Neural progenitor cell (in vitro differentiated cells): Measurements from ENCODE around the gene ALDOA. TPM values are rescaled to one million over a fixed set of nuclear protein-coding genes. Genes with fewer than 3 reads are reported as not detected.

Source experiments
- DNase-seq: peaks from one replicate; pipeline ENCODE4 v3.0.0-alpha.2; 2016; ENCODE audit warnings: low spot score
- H2AFZ ChIP-seq: fragments of 200-600 bp; sonication (generic); replicated peaks from 2 replicates; pipeline ENCODE4 v1.6.1; 2016; ENCODE audit warnings: antibody characterized with exemption
- H3F3A ChIP-seq: fragments of 200-600 bp; sonication (generic); 2 replicates; pipeline ENCODE4 v1.6.1; 2016; ENCODE audit warnings: antibody characterized with exemption, low read depth
- H3K27ac ChIP-seq: fragments of 200-600 bp; sonication (generic); 2 replicates; pipeline ENCODE4 v1.5.1; 2016; ENCODE audit warnings: mild to moderate bottlenecking
- H3K27me3 ChIP-seq: fragments of 200-600 bp; sonication (generic); 2 replicates; pipeline ENCODE4 v1.6.1; 2016; ENCODE audit warnings: mild to moderate bottlenecking, moderate library complexity
- H3K36me3 ChIP-seq: fragments of 200-600 bp; sonication (generic); 2 replicates; pipeline ENCODE4 v1.5.1; 2016
- H3K4me1 ChIP-seq: fragments of 200-600 bp; sonication (generic); 2 replicates; pipeline ENCODE4 v1.6.1; 2016; ENCODE audit warnings: mixed run types
- H3K4me2 ChIP-seq: fragments of 200-600 bp; sonication (generic); 2 replicates; pipeline ENCODE4 v1.6.1; 2016
- H3K4me3 ChIP-seq: fragments of 200-600 bp; sonication (generic); 2 replicates; pipeline ENCODE4 v1.5.1; 2016
- H3K79me2 ChIP-seq: fragments of 200-600 bp; sonication (generic); 2 replicates; pipeline ENCODE4 v1.6.1; 2016; ENCODE audit warnings: low read depth
- H3K9ac ChIP-seq: fragments of 200-600 bp; sonication (generic); 2 replicates; pipeline ENCODE4 v1.6.1; 2016
- H3K9me3 ChIP-seq: fragments of 200-600 bp; sonication (generic); 2 replicates; pipeline ENCODE4 v1.5.1; 2016; ENCODE audit warnings: low read depth
- H4K20me1 ChIP-seq: fragments of 200-600 bp; sonication (generic); 2 replicates; pipeline ENCODE4 v1.6.1; 2016; ENCODE audit warnings: low read depth
- H3K27ac Mint-ChIP-seq: 3 replicates; pipeline ENCODE4 v1.8.0; 2021; ENCODE audit warnings: mixed read lengths
- H3K27me3 Mint-ChIP-seq: 2 replicates; pipeline ENCODE4 v1.8.0; 2022; ENCODE audit warnings: low read depth, mild to moderate bottlenecking, inconsistent platforms, moderate library complexity, mixed read lengths; ENCODE audit not compliant: insufficient read depth
- H3K36me3 Mint-ChIP-seq: 3 replicates; pipeline ENCODE4 v1.8.0; 2021; ENCODE audit warnings: mixed read lengths
- H3K4me1 Mint-ChIP-seq: 3 replicates; pipeline ENCODE4 v1.8.0; 2021; ENCODE audit warnings: mixed read lengths
- H3K4me3 Mint-ChIP-seq: 3 replicates; pipeline ENCODE4 v1.8.0; 2021; ENCODE audit warnings: mild to moderate bottlenecking, moderate library complexity, mixed read lengths
- H3K9me3 Mint-ChIP-seq: 3 replicates; pipeline ENCODE4 v1.8.0; 2020; ENCODE audit warnings: mixed read lengths
- CTCF ChIP-seq: fragments of 200-600 bp; sonication (generic); IDR thresholded peaks from 2 replicates; pipeline ENCODE4 v1.5.1; 2017; ENCODE audit warnings: antibody characterized with exemption, mild to moderate bottlenecking
- EZH2 ChIP-seq: fragments of 200-600 bp; sonication (generic); IDR thresholded peaks from 2 replicates; pipeline ENCODE4 v1.6.1; 2017; ENCODE audit warnings: antibody characterized with exemption, mild to moderate bottlenecking, moderate library complexity
- EZH2phosphoT487 ChIP-seq: fragments of 200-600 bp; sonication (generic); IDR thresholded peaks from 2 replicates; pipeline ENCODE4 v1.6.1; 2017; ENCODE audit warnings: antibody characterized with exemption
- total RNA-seq: library from RNA; depleted of rRNA; stranded (reverse); fragments of >200 nt; gene quantifications from 2 replicates; pipeline ENCODE4 v1.2.3, GENCODE V29; 2015; ENCODE audit warnings: low replicate concordance

Gene ALDOA
- total RNA-seq, 1 donor from 2014 or later, result 469 TPM

DNA sequence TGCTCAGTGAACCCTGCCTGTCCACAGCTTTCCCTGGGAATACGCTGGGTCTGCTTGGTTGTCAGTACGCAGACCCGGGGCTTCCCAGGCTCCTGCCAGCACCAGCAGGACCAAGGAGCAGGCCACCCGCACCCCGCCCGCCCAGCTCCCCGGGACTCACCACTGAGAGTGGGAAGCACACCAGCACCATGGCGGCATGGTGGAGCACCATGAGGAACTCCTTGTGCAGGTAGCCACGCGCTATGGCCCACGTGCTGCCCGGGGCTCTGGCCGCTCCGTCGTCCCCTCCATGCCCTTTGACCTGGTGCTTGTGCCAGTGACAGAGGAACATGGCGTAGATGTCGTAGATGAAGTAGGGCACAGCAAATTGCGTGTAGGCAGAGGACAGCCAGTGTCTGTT, 39.1 kb upstream of the ALDOA start:
- Histone ChIP-seq H3K27me3 (no peaks in the 10 kb centered on the region), H3K4me3 (no peak overlapping the region), H3K4me1 (peaks cover 14% of the 10 kb centered on the region), H3K36me3 (no peaks in the 10 kb centered on the region), H3F3A (peaks cover 14% of the 10 kb centered on the region), H3K79me2 (no peaks in the 10 kb centered on the region), H3K4me2 (no peak overlapping the region), H3K27ac (no peak overlapping the region), H2AFZ (no peak overlapping the region), H3K9ac (no peak overlapping the region), H4K20me1 (peaks cover 37% of the 10 kb centered on the region), H3K9me3 (no peaks in the 10 kb centered on the region)
- Mint-ChIP-seq H3K4me1 (peaks cover 27% of the 10 kb centered on the region), H3K27ac (no peak overlapping the region), H3K9me3 (no peaks in the 10 kb centered on the region), H3K27me3 (peaks cover 9% of the 10 kb centered on the region), H3K36me3 (no peaks in the 10 kb centered on the region), H3K4me3 (no peak overlapping the region)
- DNase-seq, result no peak
- TF ChIP-seq EZH2, result no peak
- no peak for TF ChIP-seq CTCF
- no peak for TF ChIP-seq EZH2phosphoT487

DNA sequence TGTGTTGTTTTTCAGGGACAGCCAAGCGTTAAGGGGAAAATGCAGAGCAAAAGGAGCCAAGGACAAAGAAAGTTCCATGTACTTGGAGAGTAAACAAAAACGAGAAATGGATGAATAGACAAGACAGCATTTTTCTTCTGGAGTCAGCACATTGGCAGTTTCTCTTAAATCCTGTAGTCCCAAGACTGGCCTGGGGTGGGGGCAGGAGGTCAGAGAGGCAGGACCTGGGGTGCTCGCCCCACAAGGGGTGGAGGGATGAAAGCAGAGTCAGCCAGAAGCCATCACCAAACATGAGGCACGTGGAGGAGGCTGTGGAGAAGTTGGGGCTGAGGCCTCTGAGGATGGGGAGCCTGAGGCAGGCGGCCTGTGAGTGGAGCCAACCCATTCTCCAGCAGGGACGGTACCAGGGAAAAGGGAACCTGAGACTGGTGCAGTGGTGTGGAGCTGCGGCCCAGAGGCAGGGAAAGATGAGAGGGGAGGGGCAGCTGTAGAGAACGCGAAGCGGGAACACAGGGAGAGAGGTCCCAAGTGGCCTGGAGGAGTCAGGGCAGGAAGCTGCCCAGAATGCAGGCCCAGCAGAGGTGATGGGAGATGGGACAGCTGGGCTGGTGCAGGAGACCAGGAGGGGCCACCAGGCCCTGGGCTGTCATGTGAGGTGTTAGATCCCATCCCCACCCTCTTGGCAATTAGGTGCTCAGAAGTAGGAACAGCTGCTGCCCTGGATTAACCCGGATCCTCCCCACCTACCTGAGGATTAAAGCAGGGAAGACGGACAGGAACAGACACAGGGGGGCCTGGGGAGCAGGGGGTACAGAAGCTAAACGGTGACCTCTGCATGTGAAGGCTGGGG, 37.7 kb upstream of the ALDOA start:
- H3K4me2 ChIP-seq, result no peak overlapping the region
- Mint-ChIP-seq H3K4me1 (peaks cover 37% of the 10 kb centered on the region), H3K9me3 (no peaks in the 10 kb centered on the region), H3K27ac (no peak overlapping the region), H3K27me3 (peaks cover 9% of the 10 kb centered on the region), H3K36me3 (no peaks in the 10 kb centered on the region), H3K4me3 (peak overlapping the region; percentile 48)
- H4K20me1 ChIP-seq, result peaks cover 37% of the 10 kb centered on the region
- H3F3A ChIP-seq, result peaks cover 18% of the 10 kb centered on the region
- H3K79me2 ChIP-seq, result no peaks in the 10 kb centered on the region
- DNase-seq, result no peak
- H2AFZ ChIP-seq, result no peak overlapping the region
- TF ChIP-seq EZH2phosphoT487, result no peak
- no peak for TF ChIP-seq CTCF
- TF ChIP-seq EZH2, result no peak
- H3K9ac ChIP-seq, result no peak overlapping the region
- no peaks in the 10 kb centered on the region for H3K36me3 ChIP-seq
- peaks cover 5% of the 10 kb centered on the region for H3K27me3 ChIP-seq
- peaks cover 21% of the 10 kb centered on the region for H3K4me1 ChIP-seq
- H3K4me3 ChIP-seq, result no peak overlapping the region
- H3K27ac ChIP-seq, result no peak overlapping the region
- H3K9me3 ChIP-seq, result no peaks in the 10 kb centered on the region

- no peak overlapping the region for H3K4me3 ChIP-seq
- peaks cover 21% of the 10 kb centered on the region for H3K4me1 ChIP-seq
- H2AFZ ChIP-seq, result no peak overlapping the region
- peaks cover 37% of the 10 kb centered on the region for H3K4me1 Mint-ChIP-seq
- DNase-seq, result peak; percentile 89
- H3K36me3 ChIP-seq, result no peaks in the 10 kb centered on the region
- no peak overlapping the region for H3K27ac ChIP-seq
- peaks cover 11% of the 10 kb centered on the region for H3K27me3 Mint-ChIP-seq
- no peaks in the 10 kb centered on the region for H3K36me3 Mint-ChIP-seq
- no peaks in the 10 kb centered on the region for H3K9me3 Mint-ChIP-seq
- H3K4me3 Mint-ChIP-seq, result no peak overlapping the region
- TF ChIP-seq CTCF (no peak), EZH2phosphoT487 (no peak), EZH2 (no peak)
- H3K9me3 ChIP-seq, result no peaks in the 10 kb centered on the region
- H3F3A ChIP-seq, result peaks cover 18% of the 10 kb centered on the region
- H4K20me1 ChIP-seq, result peaks cover 37% of the 10 kb centered on the region
- no peak overlapping the region for H3K27ac Mint-ChIP-seq
- H3K4me2 ChIP-seq, result peak overlapping the region; percentile 51
- peaks cover 13% of the 10 kb centered on the region for H3K27me3 ChIP-seq
- no peaks in the 10 kb centered on the region for H3K79me2 ChIP-seq
- no peak overlapping the region for H3K9ac ChIP-seq
Observed at GRCh38 chr16:30028438-30029076, 37.0 kb upstream of the ALDOA start.
